Neutrophil (primary cell): ENCODE data around the gene PBRM1.

Experiments used
- H3K27ac ChIP-seq: fragments of 200-600 bp; sonication (generic); 2 replicates; pipeline ENCODE4 v1.5.1; 2016; ENCODE audit warnings: mild to moderate bottlenecking, moderate library complexity
- H3K27me3 ChIP-seq: fragments of 200-600 bp; sonication (generic); 2 replicates; pipeline ENCODE4 v1.6.0; 2016; ENCODE audit warnings: mild to moderate bottlenecking
- H3K36me3 ChIP-seq: fragments of 200-600 bp; sonication (generic); 2 replicates; pipeline ENCODE4 v1.5.1; 2017
- H3K4me1 ChIP-seq, 2 experiments: fragments of 200-600 bp in 1 of 2; sonication (generic) in 1 of 2; 1 replicate in 1 of 2; 2 replicates in 1 of 2; pipeline versions ENCODE4 v1.5.1 to v1.6.1; 2013 to 2016; ENCODE audit warnings: low read depth in 1 of 2, low read length in 1 of 2, mild to moderate bottlenecking in 1 of 2, moderate library complexity in 1 of 2; ENCODE audit not compliant: control insufficient read depth in 1 of 2, insufficient read depth in 1 of 2
- H3K4me3 ChIP-seq, 2 experiments: fragments of 200-600 bp in 1 of 2; sonication (generic) in 1 of 2; 1 replicate in 1 of 2; 2 replicates in 1 of 2; pipeline ENCODE4 v1.5.1; 2013 to 2016; ENCODE audit warnings: low read depth in 1 of 2, low read length in 1 of 2, mild to moderate bottlenecking in 1 of 2, moderate library complexity in 1 of 2
- H3K9me3 ChIP-seq: fragments of 200-600 bp; sonication (generic); 2 replicates; pipeline ENCODE4 v1.5.1; 2016
- TF ChIP-seq, protein P1 (sequence below): fragments of 200-600 bp; sonication (generic); IDR thresholded peaks from 2 replicates; pipeline ENCODE4 v1.5.1; 2016; ENCODE audit warnings: antibody characterized with exemption

The PBRM1 gene

GRCh38 chr3:52519445-52520140 is 166.1 kb downstream of the PBRM1 start:
- Histone ChIP-seq H3K27ac (no peak overlapping the region), H3K4me1 (no peaks in the 10 kb centered on the region), H3K36me3 (no peaks in the 10 kb centered on the region), H3K9me3 (no peaks in the 10 kb centered on the region), H3K4me3 (no peak overlapping the region), H3K27me3 (peaks cover 4% of the 10 kb centered on the region)
- TF ChIP-seq, protein P1, sequence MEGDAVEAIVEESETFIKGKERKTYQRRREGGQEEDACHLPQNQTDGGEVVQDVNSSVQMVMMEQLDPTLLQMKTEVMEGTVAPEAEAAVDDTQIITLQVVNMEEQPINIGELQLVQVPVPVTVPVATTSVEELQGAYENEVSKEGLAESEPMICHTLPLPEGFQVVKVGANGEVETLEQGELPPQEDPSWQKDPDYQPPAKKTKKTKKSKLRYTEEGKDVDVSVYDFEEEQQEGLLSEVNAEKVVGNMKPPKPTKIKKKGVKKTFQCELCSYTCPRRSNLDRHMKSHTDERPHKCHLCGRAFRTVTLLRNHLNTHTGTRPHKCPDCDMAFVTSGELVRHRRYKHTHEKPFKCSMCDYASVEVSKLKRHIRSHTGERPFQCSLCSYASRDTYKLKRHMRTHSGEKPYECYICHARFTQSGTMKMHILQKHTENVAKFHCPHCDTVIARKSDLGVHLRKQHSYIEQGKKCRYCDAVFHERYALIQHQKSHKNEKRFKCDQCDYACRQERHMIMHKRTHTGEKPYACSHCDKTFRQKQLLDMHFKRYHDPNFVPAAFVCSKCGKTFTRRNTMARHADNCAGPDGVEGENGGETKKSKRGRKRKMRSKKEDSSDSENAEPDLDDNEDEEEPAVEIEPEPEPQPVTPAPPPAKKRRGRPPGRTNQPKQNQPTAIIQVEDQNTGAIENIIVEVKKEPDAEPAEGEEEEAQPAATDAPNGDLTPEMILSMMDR = no peak

DNA sequence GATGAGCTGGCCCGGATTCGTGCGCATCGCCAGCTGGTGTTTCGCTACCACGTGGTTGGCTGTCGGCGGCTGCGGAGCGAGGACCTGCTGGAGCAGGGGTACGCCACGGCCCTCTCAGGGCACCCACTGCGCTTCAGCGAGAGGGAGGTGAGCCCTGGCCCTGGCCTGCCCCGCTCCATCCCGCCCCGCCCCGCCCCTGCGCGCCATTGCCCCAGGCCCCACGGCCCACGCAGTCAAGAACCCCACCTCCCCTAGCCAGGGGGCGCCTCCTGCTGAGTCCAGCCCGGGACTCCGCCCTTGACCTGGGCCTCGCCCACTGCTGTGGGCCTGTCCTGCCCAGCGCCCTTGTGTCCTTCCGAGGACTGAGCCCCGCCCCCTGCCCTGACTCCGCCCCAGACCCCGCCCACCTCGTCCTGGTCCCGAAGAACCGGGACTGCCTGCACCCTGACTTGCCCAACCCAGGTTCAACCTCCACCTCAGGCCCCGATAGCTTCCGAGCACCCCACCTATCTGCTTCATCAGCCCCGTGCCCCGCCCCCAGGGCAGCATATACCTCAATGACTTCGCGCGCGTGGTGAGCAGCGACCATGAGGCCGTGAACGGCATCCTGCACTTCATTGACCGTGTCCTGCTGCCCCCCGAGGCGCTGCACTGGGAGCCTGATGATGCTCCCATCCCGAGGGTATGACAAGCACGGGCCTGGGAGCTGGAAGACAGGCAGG is 166.8 kb downstream of the PBRM1 start:
- TF ChIP-seq, protein P1 = no peak
- H3K4me1 ChIP-seq = no peaks in the 10 kb centered on the region
- H3K4me3 ChIP-seq = no peak overlapping the region
- no peaks in the 10 kb centered on the region for H3K9me3 ChIP-seq
- H3K27ac ChIP-seq = no peak overlapping the region
- H3K36me3 ChIP-seq = no peaks in the 10 kb centered on the region
- H3K27me3 ChIP-seq = peaks cover 4% of the 10 kb centered on the region

GRCh38 chr3:52517796-52518722 is 167.7 kb downstream of the PBRM1 start:
- H3K36me3 ChIP-seq = no peaks in the 10 kb centered on the region

DNA sequence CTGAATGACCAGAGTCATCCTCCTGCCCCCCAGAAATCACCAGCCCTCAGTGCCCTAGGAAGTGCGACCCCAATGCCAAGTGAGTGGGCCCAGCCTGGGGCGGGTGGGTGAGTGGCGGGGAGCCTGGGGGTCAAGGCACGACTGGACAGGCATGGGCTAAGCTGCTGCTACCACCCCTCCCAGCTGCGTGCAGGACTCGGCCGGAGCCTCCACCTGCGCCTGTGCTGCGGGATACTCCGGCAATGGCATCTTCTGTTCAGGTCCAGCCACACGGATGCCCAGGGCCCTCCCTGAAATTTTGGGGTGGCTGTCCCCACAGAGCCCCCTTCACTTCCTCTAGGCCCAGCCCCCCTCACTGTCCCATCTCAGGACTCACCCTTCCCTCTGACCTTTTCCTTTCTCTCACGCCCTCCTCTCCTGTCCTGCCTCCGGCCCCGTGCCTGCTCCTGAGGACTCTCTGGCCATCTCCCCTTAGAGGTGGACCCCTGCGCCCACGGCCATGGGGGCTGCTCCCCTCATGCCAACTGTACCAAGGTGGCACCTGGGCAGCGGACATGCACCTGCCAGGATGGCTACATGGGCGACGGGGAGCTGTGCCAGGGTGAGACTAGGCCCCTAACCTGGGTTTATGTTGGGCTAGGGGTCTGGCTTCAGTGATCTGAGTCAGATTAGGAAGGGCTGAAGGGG is 169.1 kb downstream of the PBRM1 start:
- no peaks in the 10 kb centered on the region for H3K36me3 ChIP-seq
- TF ChIP-seq, protein P1 = no peak
- H3K27me3 ChIP-seq = peaks cover 11% of the 10 kb centered on the region
- no peak overlapping the region for H3K27ac ChIP-seq
- H3K4me1 ChIP-seq = no peaks in the 10 kb centered on the region
- no peak overlapping the region for H3K4me3 ChIP-seq
- H3K9me3 ChIP-seq = no peaks in the 10 kb centered on the region

More at GRCh38 chr3:52517796-52518722, 167.7 kb downstream of the PBRM1 start:
- no peaks in the 10 kb centered on the region for H3K4me1 ChIP-seq
- H3K27ac ChIP-seq = no peak overlapping the region
- no peaks in the 10 kb centered on the region for H3K9me3 ChIP-seq
- peaks cover 4% of the 10 kb centered on the region for H3K27me3 ChIP-seq
- no peak overlapping the region for H3K4me3 ChIP-seq
- TF ChIP-seq, protein P1 = no peak

DNA sequence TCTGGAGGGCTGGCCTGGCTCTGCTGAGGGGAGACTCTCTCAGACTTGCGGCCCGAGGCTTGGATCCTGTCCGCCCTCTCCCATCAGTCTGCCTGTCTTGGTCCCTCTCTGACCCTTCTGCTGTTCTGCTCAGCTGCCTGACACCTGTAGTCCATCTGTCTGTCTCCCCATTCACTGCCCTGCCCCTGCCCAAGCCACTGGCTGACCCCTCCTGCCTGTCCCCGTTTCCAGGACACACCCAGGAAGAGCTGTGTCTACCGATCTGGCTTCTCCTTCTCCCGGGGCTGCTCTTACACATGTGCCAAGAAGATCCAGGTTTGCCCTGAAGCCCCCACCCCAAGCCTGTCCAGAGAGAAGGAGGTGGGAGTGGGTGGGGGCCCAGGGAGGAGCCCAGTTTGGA is 170.5 kb downstream of the PBRM1 start:
- no peaks in the 10 kb centered on the region for H3K36me3 ChIP-seq
- H3K4me1 ChIP-seq = no peaks in the 10 kb centered on the region

More for the DNA sequence above, 170.5 kb downstream of the PBRM1 start:
- no peak overlapping the region for H3K4me3 ChIP-seq
- H3K9me3 ChIP-seq = no peaks in the 10 kb centered on the region
- H3K27ac ChIP-seq = no peak overlapping the region
- TF ChIP-seq, protein P1 = no peak
- H3K27me3 ChIP-seq = peaks cover 17% of the 10 kb centered on the region
